Right cardiac atrium (tissue), 5 donors: ENCODE data around the gene CPS1. TPM values are rescaled to one million over a fixed set of nuclear protein-coding genes. Genes with fewer than 3 reads are reported as not detected.

Experiments used
- ATAC-seq, 2 donors: fragments of 200-7000 bp; cut with Tn5 transposase; one replicate each; pipeline versions ENCODE4 v1.8.0 to v1.9.1; 2020; ENCODE audit warnings: moderate library complexity in 2 of 2, mild to moderate bottlenecking in 1 of 2
- DNase-seq, 3 donors: peaks; one replicate each; pipeline ENCODE4 v3.0.0-alpha.2; 2020
- H3K27ac ChIP-seq: one replicate; pipeline ENCODE4 v1.5.1; 2013; ENCODE audit warnings: mild to moderate bottlenecking, low read length, control low read depth, moderate library complexity
- H3K27me3 ChIP-seq: one replicate; pipeline ENCODE4 v1.6.1; 2013; ENCODE audit not compliant: control insufficient read depth, insufficient read depth
- H3K4me1 ChIP-seq: one replicate; pipeline ENCODE4 v1.6.1; 2013; ENCODE audit warnings: low read length; ENCODE audit not compliant: control insufficient read depth, insufficient read depth
- H3K4me3 ChIP-seq: one replicate; pipeline ENCODE4 v1.5.1; 2013; ENCODE audit warnings: low read length, control low read depth
- H3K9me3 ChIP-seq: one replicate; pipeline ENCODE4 v1.6.1; 2013; ENCODE audit warnings: low read length; ENCODE audit not compliant: control insufficient read depth
- WGBS: extraction: QIAGEN DNeasy Blood & Tissue Kit; methylation state at CpG from one replicate; pipeline ENCODE4 v1.1.7; 2013; 5-methylcytosine and 5-hydroxymethylcytosine counted together
- intact Hi-C, 4 donors: fragments of 100-400 bp; cut with DNase I; formaldehyde crosslinking; loops; one replicate each; pipeline versions ENCODE4 v1.11.0 to v1.14.0; 2022 to 2023
- polyA plus RNA-seq: library from polyadenylated mRNA; stranded (reverse); fragments of 200-250 nt; gene quantifications from one replicate; pipeline ENCODE4 v1.2.3, GENCODE V29; 2013
- total RNA-seq, 4 donors: library from RNA; stranded (reverse); fragmentation: NEBNext Ultra II Directional; extraction: Animal tissue kit (Norgen Biotek cat#: 25700); gene quantifications; one replicate each; pipeline ENCODE4 v1.2.1, GENCODE V29; 2021
- donor health status: healthy with polysubstance abuse.
- donor health status: DM: no; HTN: yes; CAD: no.
- donor health status: DM: no; HTN: no; CAD: no.
- donor health status: DM: no; HTN: yes; CAD: no; lungs with severe emphysema.
- donor health status: DM: yes; HTN: yes; CAD: no.

CPS1 gene
- total and polyA plus RNA-seq, 5 donors = 1.2 to 5.4 (median 2.8) TPM

GRCh38 chr2:210562502-210563080, 6.2 kb downstream of the CPS1 start:
- H3K4me1 ChIP-seq = no peaks in the 10 kb centered on the region
- DNase-seq = no peak
- intact Hi-C loops = no loop called here
- no peak overlapping the region for H3K27ac ChIP-seq
- H3K4me3 ChIP-seq = no peak overlapping the region
- no peak for ATAC-seq
- WGBS = 86% methylated on average over 4 of the region's 4 CpGs
- H3K27me3 ChIP-seq = no peaks in the 10 kb centered on the region
- H3K9me3 ChIP-seq = no peaks in the 10 kb centered on the region

- H3K27me3 ChIP-seq = no peaks in the 10 kb centered on the region
- no peaks in the 10 kb centered on the region for H3K4me1 ChIP-seq
- no peak overlapping the region for H3K27ac ChIP-seq
- DNase-seq = no peak
- intact Hi-C loops = no loop called here
- no peaks in the 10 kb centered on the region for H3K9me3 ChIP-seq
- no peak for ATAC-seq
- no peak overlapping the region for H3K4me3 ChIP-seq
Measured at GRCh38 chr2:210567279-210567678, 10.9 kb downstream of the CPS1 start.

GRCh38 chr2:210568108-210568507, 11.7 kb downstream of the CPS1 start:
- DNase-seq (no peak), ATAC-seq (no peak)
- no peaks in the 10 kb centered on the region for H3K9me3 ChIP-seq
- 75% methylated on average over 2 of the region's 2 CpGs for WGBS
- H3K4me3 ChIP-seq = no peak overlapping the region
- intact Hi-C loops = no loop called here
- H3K27me3 ChIP-seq = no peaks in the 10 kb centered on the region
- no peak overlapping the region for H3K27ac ChIP-seq
- no peaks in the 10 kb centered on the region for H3K4me1 ChIP-seq

GRCh38 chr2:210577263-210578071, 21.1 kb downstream of the CPS1 start:
- intact Hi-C loops = no loop called here
- DNase-seq (no peak), ATAC-seq (no peak)
- no peak overlapping the region for H3K4me3 ChIP-seq
- no peaks in the 10 kb centered on the region for H3K9me3 ChIP-seq
- no peaks in the 10 kb centered on the region for H3K27me3 ChIP-seq
- H3K27ac ChIP-seq = no peak overlapping the region
- WGBS = 22% methylated on average over 2 of the region's 2 CpGs
- H3K4me1 ChIP-seq = no peaks in the 10 kb centered on the region

GRCh38 chr2:210584834-210585233, 28.4 kb downstream of the CPS1 start:
- Histone ChIP-seq H3K4me1 (no peaks in the 10 kb centered on the region), H3K9me3 (no peaks in the 10 kb centered on the region), H3K27ac (no peak overlapping the region), H3K27me3 (no peaks in the 10 kb centered on the region), H3K4me3 (no peak overlapping the region)
- 79% methylated on average over 2 of the region's 2 CpGs for WGBS
- intact Hi-C loops = no loop called here
- ATAC-seq (no peak), DNase-seq (no peak)

- Histone ChIP-seq H3K4me1 (no peaks in the 10 kb centered on the region), H3K9me3 (no peaks in the 10 kb centered on the region), H3K27me3 (no peaks in the 10 kb centered on the region), H3K4me3 (no peak overlapping the region), H3K27ac (no peak overlapping the region)
- intact Hi-C loops = no loop called here
- no peak for DNase-seq
- ATAC-seq = no peak
Measured at GRCh38 chr2:210586381-210586780, 30.0 kb downstream of the CPS1 start.

- intact Hi-C loops = no loop called here
- no peaks in the 10 kb centered on the region for H3K9me3 ChIP-seq
- H3K4me1 ChIP-seq = no peaks in the 10 kb centered on the region
- H3K27me3 ChIP-seq = no peaks in the 10 kb centered on the region
- WGBS = 75% methylated on average over 2 of the region's 2 CpGs
- ATAC-seq = no peak
- no peak overlapping the region for H3K4me3 ChIP-seq
- no peak overlapping the region for H3K27ac ChIP-seq
- DNase-seq = no peak
Measured at GRCh38 chr2:210591663-210592062, 35.3 kb downstream of the CPS1 start.

GRCh38 chr2:210592726-210593125, 36.3 kb downstream of the CPS1 start:
- Histone ChIP-seq H3K27ac (no peak overlapping the region), H3K27me3 (no peaks in the 10 kb centered on the region), H3K4me1 (no peaks in the 10 kb centered on the region), H3K9me3 (no peaks in the 10 kb centered on the region), H3K4me3 (no peak overlapping the region)
- intact Hi-C loops = no loop called here
- ATAC-seq = no peak
- WGBS = 74% methylated on average over 4 of the region's 4 CpGs
- DNase-seq = no peak

- WGBS = 77% methylated on average over 4 of the region's 4 CpGs
- DNase-seq (no peak), ATAC-seq (no peak)
- H3K9me3 ChIP-seq = no peaks in the 10 kb centered on the region
- no peak overlapping the region for H3K27ac ChIP-seq
- intact Hi-C loops = no loop called here
- no peak overlapping the region for H3K4me3 ChIP-seq
- H3K4me1 ChIP-seq = no peaks in the 10 kb centered on the region
- H3K27me3 ChIP-seq = no peaks in the 10 kb centered on the region
Measured at GRCh38 chr2:210593166-210593565, 36.8 kb downstream of the CPS1 start.

- Histone ChIP-seq H3K4me1 (no peaks in the 10 kb centered on the region), H3K4me3 (no peak overlapping the region), H3K27me3 (no peaks in the 10 kb centered on the region), H3K27ac (no peak overlapping the region), H3K9me3 (no peaks in the 10 kb centered on the region)
- ATAC-seq (no peak), DNase-seq (no peak)
- WGBS = 87% methylated on average over 3 of the region's 3 CpGs
- intact Hi-C loops = no loop called here
Measured at GRCh38 chr2:210598219-210598618, 41.8 kb downstream of the CPS1 start.

- intact Hi-C loops = no loop called here
- no peak for DNase-seq
- no peaks in the 10 kb centered on the region for H3K9me3 ChIP-seq
Measured at GRCh38 chr2:210599476-210599875, 43.1 kb downstream of the CPS1 start.

More at GRCh38 chr2:210599476-210599875, 43.1 kb downstream of the CPS1 start:
- Histone ChIP-seq H3K27me3 (no peaks in the 10 kb centered on the region), H3K4me1 (no peaks in the 10 kb centered on the region), H3K4me3 (no peak overlapping the region), H3K27ac (no peak overlapping the region)
- 76% methylated on average over 1 of the region's 1 CpG for WGBS
- no peak for ATAC-seq
